Panc1 (cell line): ENCODE results near the gene MPL. TPM values are rescaled to one million over a fixed set of nuclear protein-coding genes. Genes with fewer than 3 reads are reported as not detected.

Experiments
- ATAC-seq: fragments of 200-7000 bp; cut with Tn5 transposase; 2 replicates; pipeline ENCODE4 v1.9.1; 2020; ENCODE audit warnings: mild to moderate bottlenecking, moderate library complexity
- BruUV-seq: library from RNA; stranded (reverse); fragments of 400-500 nt; replicated peaks from 2 replicates; lab custom pipeline; 2021; lab: Mats Ljungman, UMichigan
- CTCF ChIA-PET: fragments of 300-600 bp; sonication (Branson Sonifier 250); formaldehyde crosslinking; loops from one replicate; lab custom pipeline; 2022; ENCODE audit warnings: antibody characterized with exemption; lab: Charles Lee
- POLR2A ChIA-PET: fragments of 300-600 bp; sonication (Branson Sonifier 250); formaldehyde crosslinking; loops from one replicate; lab custom pipeline; 2022; ENCODE audit warnings: antibody characterized with exemption; lab: Charles Lee
- DNase-seq: peaks from one replicate; pipeline ENCODE4 v3.0.0-alpha.2; 2010; ENCODE audit warnings: low read depth, low spot score
- H3K27ac ChIP-seq: 2 replicates; pipeline ENCODE4 v1.5.1; 2011; ENCODE audit warnings: mild to moderate bottlenecking, low read length, inconsistent platforms
- H3K27me3 ChIP-seq: fragments of 200-500 bp; sonication (Bioruptor generic); 2 replicates; pipeline ENCODE4 v1.6.0; 2014; ENCODE audit warnings: low read length, inconsistent platforms; ENCODE audit not compliant: control insufficient read depth, insufficient read depth
- H3K36me3 ChIP-seq: fragments of 200-500 bp; sonication (Bioruptor generic); 2 replicates; pipeline ENCODE4 v1.5.1; 2014; ENCODE audit warnings: inconsistent platforms, mild to moderate bottlenecking, low read length, moderate library complexity; ENCODE audit not compliant: control insufficient read depth, insufficient read depth
- H3K4me1 ChIP-seq: 2 replicates; pipeline ENCODE4 v1.5.1; 2011; ENCODE audit warnings: inconsistent platforms, mild to moderate bottlenecking, low read length, moderate library complexity; ENCODE audit not compliant: control insufficient read depth, insufficient read depth
- H3K4me3 ChIP-seq, 2 experiments: 2 replicates each; pipeline ENCODE4 v1.5.1; 2011 to 2012; ENCODE audit warnings: low read depth in 2 of 2, low read length in 2 of 2, mild to moderate bottlenecking in 2 of 2, inconsistent platforms in 1 of 2, moderate library complexity in 1 of 2
- H3K9me3 ChIP-seq: fragments of 200-500 bp; sonication (Bioruptor generic); 2 replicates; pipeline ENCODE4 v1.5.1; 2014; ENCODE audit warnings: low read depth, mild to moderate bottlenecking, inconsistent platforms, low read length, moderate library complexity; ENCODE audit not compliant: control insufficient read depth, insufficient read depth
- POLR2AphosphoS5 ChIP-seq: IDR thresholded peaks from 2 replicates; pipeline ENCODE4 v1.6.1; 2012; ENCODE audit warnings: mild to moderate bottlenecking, low read depth, low read length, moderate library complexity
- SIN3A ChIP-seq: IDR thresholded peaks from 2 replicates; pipeline ENCODE4 v1.6.1; 2012; ENCODE audit warnings: low read depth, mild to moderate bottlenecking, low read length, moderate library complexity, borderline replicate concordance; ENCODE audit not compliant: insufficient read depth
- TCF7L2 ChIP-seq: IDR thresholded peaks from 2 replicates; pipeline ENCODE4 v1.6.1; 2011; ENCODE audit warnings: mild to moderate bottlenecking, low read depth, low read length, inconsistent platforms
- in situ Hi-C: cut with HindIII; loops from 2 replicates; pipeline ENCODE4 v1.10.0; 2016; ENCODE audit warnings: low sequenced_read_pairs, low pct_unique_long_range_greater_than_20kb
- intact Hi-C: fragments of 100-400 bp; cut with micrococcal nuclease; formaldehyde crosslinking; loops from one replicate; pipeline ENCODE4 v1.10.0; 2022; ENCODE audit not compliant: unreplicated experiment
- total RNA-seq: library from RNA; stranded (reverse); gene quantifications from one replicate; pipeline ENCODE4 v1.2.1, GENCODE V29; 2021; ENCODE audit not compliant: unreplicated experiment
- TF ChIP-seq, protein P1 (sequence below), 2 experiments: IDR thresholded peaks; 2 replicates each; pipeline ENCODE4 v1.6.1; 2011 to 2012; ENCODE audit warnings: low read depth in 2 of 2, control low read depth in 1 of 2, low read length in 1 of 2, mild to moderate bottlenecking in 1 of 2, moderate library complexity in 1 of 2; ENCODE audit not compliant: insufficient read depth in 1 of 2
- TF ChIP-seq, protein P2 (sequence below): fragments of 450-650 bp; IDR thresholded peaks from 2 replicates; pipeline ENCODE4 v1.5.1; 2017; ENCODE audit warnings: mild to moderate bottlenecking

Gene MPL
- total RNA-seq, 1 experiment from 2014 or later = not detected

DNA sequence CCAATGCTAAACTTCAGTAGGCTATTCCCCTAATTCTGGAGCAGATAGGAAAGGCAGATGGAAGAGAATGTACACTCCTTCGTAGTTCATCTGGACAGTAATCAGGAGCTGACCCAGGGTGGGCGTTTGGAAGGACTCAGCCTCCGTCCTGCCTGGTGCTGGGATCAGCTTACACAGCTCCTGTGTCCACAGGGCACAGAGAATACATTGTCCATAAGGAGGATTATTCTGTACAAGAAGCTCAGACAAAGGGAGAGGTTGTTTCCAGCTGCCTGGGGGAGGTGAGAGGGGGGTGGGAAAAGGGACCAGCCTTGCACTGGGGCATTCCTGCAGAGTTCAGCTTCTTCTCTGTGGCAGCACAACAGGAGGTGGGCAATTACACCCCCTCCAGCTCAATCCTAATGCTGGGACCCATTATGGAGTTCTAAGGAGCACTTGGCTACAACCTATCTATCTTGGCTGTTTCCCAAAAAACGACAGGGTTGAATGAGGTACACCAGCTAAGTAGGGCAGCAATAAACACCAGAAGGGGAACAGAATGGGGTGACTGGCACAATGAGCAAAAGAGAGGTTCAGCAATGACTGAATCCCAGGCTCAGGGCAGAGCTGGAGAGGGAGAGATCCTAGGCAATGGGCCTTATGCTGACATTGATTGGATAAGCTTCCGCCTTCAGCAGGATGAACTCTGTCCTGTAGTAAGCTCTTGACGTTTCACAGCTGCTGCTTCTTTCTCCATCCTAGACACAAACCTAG lies 44.6 kb downstream of the MPL start:
- no TSS peak for BruUV-seq
- no peak for TF ChIP-seq SIN3A
- no peak for TF ChIP-seq TCF7L2
- TF ChIP-seq POLR2AphosphoS5 = 0 out of 2 replicates have a peak, but pooled peaks have one; percentile 14
- TF ChIP-seq, protein P1, sequence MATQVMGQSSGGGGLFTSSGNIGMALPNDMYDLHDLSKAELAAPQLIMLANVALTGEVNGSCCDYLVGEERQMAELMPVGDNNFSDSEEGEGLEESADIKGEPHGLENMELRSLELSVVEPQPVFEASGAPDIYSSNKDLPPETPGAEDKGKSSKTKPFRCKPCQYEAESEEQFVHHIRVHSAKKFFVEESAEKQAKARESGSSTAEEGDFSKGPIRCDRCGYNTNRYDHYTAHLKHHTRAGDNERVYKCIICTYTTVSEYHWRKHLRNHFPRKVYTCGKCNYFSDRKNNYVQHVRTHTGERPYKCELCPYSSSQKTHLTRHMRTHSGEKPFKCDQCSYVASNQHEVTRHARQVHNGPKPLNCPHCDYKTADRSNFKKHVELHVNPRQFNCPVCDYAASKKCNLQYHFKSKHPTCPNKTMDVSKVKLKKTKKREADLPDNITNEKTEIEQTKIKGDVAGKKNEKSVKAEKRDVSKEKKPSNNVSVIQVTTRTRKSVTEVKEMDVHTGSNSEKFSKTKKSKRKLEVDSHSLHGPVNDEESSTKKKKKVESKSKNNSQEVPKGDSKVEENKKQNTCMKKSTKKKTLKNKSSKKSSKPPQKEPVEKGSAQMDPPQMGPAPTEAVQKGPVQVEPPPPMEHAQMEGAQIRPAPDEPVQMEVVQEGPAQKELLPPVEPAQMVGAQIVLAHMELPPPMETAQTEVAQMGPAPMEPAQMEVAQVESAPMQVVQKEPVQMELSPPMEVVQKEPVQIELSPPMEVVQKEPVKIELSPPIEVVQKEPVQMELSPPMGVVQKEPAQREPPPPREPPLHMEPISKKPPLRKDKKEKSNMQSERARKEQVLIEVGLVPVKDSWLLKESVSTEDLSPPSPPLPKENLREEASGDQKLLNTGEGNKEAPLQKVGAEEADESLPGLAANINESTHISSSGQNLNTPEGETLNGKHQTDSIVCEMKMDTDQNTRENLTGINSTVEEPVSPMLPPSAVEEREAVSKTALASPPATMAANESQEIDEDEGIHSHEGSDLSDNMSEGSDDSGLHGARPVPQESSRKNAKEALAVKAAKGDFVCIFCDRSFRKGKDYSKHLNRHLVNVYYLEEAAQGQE (IDR thresholded peaks at IDR 0.05; ENCODE audit: insufficient read depth in 1 of 2, low read depth in 2 of 2, low read length in 1 of 2) = no peak
- in situ Hi-C loops (no loop called here), intact Hi-C loops (no loop called here)
- H3K9me3 ChIP-seq = no peaks in the 10 kb centered on the region
- no peak overlapping the region for H3K4me3 ChIP-seq
- no peaks in the 10 kb centered on the region for H3K27me3 ChIP-seq
- CTCF ChIA-PET = interaction anchor here (0.8 kb wide), 1 partner anchor 223 kb away, joined by 4 read pairs; no protein-coding TSS in a partner anchor
- DNase-seq (no peak), ATAC-seq (no peak)
- H3K36me3 ChIP-seq = peaks cover 25% of the 10 kb centered on the region
- no peaks in the 10 kb centered on the region for H3K4me1 ChIP-seq
- H3K27ac ChIP-seq = no peak overlapping the region
- POLR2A ChIA-PET = interaction anchor here (0.5 kb wide), 2 partner anchors 118 to 210 kb away, joined by 5 to 9 read pairs; partner anchors contain the start of genes CFAP57 and EBNA1BP2

DNA sequence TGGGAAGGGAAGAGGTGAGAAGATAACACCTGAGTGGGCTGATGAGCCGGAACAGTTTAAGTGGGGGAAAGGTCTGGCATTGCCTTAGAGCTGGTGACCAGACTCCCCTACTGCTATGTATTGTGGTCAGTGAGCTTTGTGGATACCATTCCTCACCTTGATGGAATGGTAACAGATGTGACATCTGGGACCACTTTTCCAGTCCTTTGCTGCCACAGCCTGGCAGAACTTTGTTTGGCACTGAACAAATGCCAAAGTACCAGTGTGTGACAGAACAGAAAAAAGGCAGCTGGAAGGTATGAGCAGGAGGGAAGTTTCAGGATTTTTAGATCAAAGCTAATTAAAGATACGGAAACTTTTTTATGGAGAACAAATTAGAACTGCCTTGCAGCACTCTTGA lies 45.8 kb downstream of the MPL start:
- BruUV-seq = no TSS peak
- Histone ChIP-seq H3K36me3 (peaks cover 28% of the 10 kb centered on the region), H3K27me3 (no peaks in the 10 kb centered on the region), H3K4me3 (no peak overlapping the region), H3K4me1 (peaks cover 6% of the 10 kb centered on the region), H3K9me3 (no peaks in the 10 kb centered on the region), H3K27ac (no peak overlapping the region)
- intact Hi-C loops (no loop called here), in situ Hi-C loops (no loop called here)
- DNase-seq (no peak), ATAC-seq (0 out of 2 replicates have a peak, but pooled peaks have one; percentile 55)
- CTCF ChIA-PET = no interaction called here
- no peak for TF ChIP-seq POLR2AphosphoS5
- TF ChIP-seq, protein P2, sequence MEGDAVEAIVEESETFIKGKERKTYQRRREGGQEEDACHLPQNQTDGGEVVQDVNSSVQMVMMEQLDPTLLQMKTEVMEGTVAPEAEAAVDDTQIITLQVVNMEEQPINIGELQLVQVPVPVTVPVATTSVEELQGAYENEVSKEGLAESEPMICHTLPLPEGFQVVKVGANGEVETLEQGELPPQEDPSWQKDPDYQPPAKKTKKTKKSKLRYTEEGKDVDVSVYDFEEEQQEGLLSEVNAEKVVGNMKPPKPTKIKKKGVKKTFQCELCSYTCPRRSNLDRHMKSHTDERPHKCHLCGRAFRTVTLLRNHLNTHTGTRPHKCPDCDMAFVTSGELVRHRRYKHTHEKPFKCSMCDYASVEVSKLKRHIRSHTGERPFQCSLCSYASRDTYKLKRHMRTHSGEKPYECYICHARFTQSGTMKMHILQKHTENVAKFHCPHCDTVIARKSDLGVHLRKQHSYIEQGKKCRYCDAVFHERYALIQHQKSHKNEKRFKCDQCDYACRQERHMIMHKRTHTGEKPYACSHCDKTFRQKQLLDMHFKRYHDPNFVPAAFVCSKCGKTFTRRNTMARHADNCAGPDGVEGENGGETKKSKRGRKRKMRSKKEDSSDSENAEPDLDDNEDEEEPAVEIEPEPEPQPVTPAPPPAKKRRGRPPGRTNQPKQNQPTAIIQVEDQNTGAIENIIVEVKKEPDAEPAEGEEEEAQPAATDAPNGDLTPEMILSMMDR = peak; percentile 21
- POLR2A ChIA-PET = no interaction called here

DNA sequence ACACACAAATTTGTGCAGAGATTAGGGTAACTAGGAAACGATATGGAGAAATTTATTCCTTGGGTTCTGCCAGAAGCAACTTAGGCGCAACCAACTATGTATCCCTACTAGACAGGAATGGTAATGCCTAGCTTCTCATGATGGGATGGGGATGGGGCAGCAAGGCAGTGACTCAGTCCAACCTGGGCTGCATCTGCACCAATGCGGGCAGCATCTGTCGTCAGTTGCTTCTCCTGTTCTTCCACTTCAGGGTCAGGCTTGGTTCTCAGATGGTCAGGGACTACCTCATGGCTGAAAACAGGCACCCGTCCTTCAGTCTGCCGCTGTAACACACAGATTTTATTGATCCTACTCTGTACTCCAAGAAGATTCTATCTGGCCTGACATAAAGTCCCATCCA lies 49.1 kb downstream of the MPL start:
- CTCF ChIA-PET = no interaction called here

More for the DNA sequence above, 49.1 kb downstream of the MPL start:
- H3K4me1 ChIP-seq = peaks cover 14% of the 10 kb centered on the region
- ATAC-seq = no peak
- no peak overlapping the region for H3K27ac ChIP-seq
- TF ChIP-seq TCF7L2 (no peak), POLR2AphosphoS5 (no peak), SIN3A (no peak)
- TF ChIP-seq, protein P1 (IDR thresholded peaks at IDR 0.05; ENCODE audit: insufficient read depth in 1 of 2, low read depth in 2 of 2, low read length in 1 of 2) = no peak
- TF ChIP-seq, protein P2 = no peak
- H3K4me3 ChIP-seq = no peak overlapping the region
- DNase-seq = no peak
- in situ Hi-C loops (no loop called here), intact Hi-C loops (no loop called here)
- H3K9me3 ChIP-seq = no peaks in the 10 kb centered on the region
- BruUV-seq = no TSS peak
- peaks cover 33% of the 10 kb centered on the region for H3K36me3 ChIP-seq
- H3K27me3 ChIP-seq = no peaks in the 10 kb centered on the region
- POLR2A ChIA-PET = no interaction called here
